ENCODE data around the gene ADAMTS9.

The ADAMTS9 gene

DNA sequence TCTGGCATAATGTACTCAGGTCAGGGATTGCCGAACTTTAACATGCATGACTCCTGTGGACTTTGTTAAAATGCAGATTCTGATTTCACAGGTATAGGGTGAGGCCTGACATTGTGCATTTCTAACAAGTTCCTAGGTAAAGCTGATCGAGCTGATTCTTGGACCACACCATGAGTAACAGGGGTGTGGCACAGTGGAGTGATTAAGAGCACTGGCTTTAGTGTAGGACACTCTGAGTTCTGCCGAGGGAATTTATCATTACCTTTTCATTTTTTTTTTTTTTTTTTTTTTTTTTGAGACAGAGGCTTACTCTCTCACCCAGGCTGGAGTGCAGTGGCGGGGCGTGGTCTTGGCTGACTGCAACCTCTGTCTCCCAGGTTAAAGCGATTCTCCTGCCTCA, 169.3 kb downstream of the ADAMTS9 start:
- H3K4me1 ChIP-seq (ENCODE audit: control insufficient read depth in 1 of 2, insufficient read depth in 1 of 2, low read depth in 1 of 2, low read length in 1 of 2) = no peaks in the 10 kb centered on the region
- no peak overlapping the region for H3K4me3 ChIP-seq (ENCODE audit: low read depth in 1 of 2, low read length in 1 of 2)
- TF ChIP-seq, protein P1, sequence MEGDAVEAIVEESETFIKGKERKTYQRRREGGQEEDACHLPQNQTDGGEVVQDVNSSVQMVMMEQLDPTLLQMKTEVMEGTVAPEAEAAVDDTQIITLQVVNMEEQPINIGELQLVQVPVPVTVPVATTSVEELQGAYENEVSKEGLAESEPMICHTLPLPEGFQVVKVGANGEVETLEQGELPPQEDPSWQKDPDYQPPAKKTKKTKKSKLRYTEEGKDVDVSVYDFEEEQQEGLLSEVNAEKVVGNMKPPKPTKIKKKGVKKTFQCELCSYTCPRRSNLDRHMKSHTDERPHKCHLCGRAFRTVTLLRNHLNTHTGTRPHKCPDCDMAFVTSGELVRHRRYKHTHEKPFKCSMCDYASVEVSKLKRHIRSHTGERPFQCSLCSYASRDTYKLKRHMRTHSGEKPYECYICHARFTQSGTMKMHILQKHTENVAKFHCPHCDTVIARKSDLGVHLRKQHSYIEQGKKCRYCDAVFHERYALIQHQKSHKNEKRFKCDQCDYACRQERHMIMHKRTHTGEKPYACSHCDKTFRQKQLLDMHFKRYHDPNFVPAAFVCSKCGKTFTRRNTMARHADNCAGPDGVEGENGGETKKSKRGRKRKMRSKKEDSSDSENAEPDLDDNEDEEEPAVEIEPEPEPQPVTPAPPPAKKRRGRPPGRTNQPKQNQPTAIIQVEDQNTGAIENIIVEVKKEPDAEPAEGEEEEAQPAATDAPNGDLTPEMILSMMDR (IDR thresholded peaks at IDR 0.05) = no peak
- no peak overlapping the region for H3K27ac ChIP-seq
- no peaks in the 10 kb centered on the region for H3K27me3 ChIP-seq
- no peaks in the 10 kb centered on the region for H3K9me3 ChIP-seq
- H3K36me3 ChIP-seq = no peaks in the 10 kb centered on the region

DNA sequence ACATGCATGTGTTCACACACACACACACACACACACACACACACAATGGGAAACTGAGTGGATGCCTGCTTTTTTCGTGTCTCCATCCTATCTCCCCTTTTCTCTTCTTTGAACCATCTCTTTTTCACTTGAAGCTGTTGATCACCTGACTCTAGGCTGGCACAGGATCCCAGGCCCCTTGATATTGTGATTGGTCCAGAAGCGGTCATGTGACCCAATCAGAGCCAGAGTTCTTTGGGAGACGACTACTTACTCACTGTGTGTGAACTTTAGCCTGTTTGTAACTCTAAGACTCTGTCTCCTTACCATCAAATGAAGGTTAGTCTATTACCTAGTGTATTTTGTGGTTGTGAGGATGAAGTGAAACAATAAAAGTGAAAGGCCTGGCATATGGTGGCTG, 172.9 kb downstream of the ADAMTS9 start:
- H3K4me3 ChIP-seq (ENCODE audit: low read depth in 1 of 2, low read length in 1 of 2) = no peak overlapping the region
- TF ChIP-seq, protein P1 (IDR thresholded peaks at IDR 0.05) = no peak
- H3K27me3 ChIP-seq = no peaks in the 10 kb centered on the region
- no peaks in the 10 kb centered on the region for H3K36me3 ChIP-seq
- H3K4me1 ChIP-seq (ENCODE audit: control insufficient read depth in 1 of 2, insufficient read depth in 1 of 2, low read depth in 1 of 2, low read length in 1 of 2) = no peaks in the 10 kb centered on the region
- no peak overlapping the region for H3K27ac ChIP-seq
- no peaks in the 10 kb centered on the region for H3K9me3 ChIP-seq

DNA sequence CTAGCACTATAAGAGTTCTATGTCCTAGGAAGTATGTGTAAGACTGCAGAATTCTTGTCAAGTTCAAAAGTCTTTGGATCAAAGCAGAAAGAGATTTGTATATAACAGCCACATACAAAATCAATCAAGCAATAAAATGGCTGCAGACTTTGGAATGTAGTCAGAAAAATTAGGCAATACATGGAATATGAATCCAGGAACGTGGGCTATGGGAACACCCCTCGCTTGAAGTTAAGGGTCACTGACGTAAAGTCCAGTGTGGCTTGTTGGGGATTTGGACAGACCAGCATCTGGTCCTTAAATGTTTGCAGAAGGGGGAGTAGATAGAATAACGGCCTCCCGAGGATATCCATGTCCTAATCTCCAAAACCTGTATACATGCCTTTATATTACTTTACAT, 178.6 kb downstream of the ADAMTS9 start:
- TF ChIP-seq, protein P1 (IDR thresholded peaks at IDR 0.05) = no peak

DNA sequence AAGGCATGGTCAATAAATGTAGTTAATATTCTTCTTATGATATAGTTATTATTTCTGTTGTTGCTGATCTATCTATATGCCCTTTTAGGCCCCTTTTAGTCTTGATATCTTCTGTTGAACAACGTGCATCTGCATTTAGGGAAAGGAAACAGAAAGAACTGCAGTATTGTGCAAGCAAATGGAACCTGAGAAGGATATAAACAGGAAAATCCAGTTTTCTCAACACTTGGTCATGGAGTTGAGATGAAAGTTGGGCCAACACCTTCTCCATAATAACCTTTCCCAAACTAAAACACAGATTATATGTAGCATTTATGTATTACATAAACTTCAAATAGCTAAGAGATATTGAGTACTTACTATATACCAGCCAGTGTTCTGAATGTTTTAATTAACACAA, 179.7 kb downstream of the ADAMTS9 start:
- H3K36me3 ChIP-seq = no peaks in the 10 kb centered on the region
- no peak overlapping the region for H3K4me3 ChIP-seq (ENCODE audit: low read depth in 1 of 2, low read length in 1 of 2)
- H3K4me1 ChIP-seq (ENCODE audit: control insufficient read depth in 1 of 2, insufficient read depth in 1 of 2, low read depth in 1 of 2, low read length in 1 of 2) = peaks cover 9 to 11% of the 10 kb centered on the region in 2 experiments
- TF ChIP-seq, protein P1 (IDR thresholded peaks at IDR 0.05) = no peak
- no peaks in the 10 kb centered on the region for H3K9me3 ChIP-seq
- H3K27ac ChIP-seq = no peak overlapping the region
- no peaks in the 10 kb centered on the region for H3K27me3 ChIP-seq

More for the DNA sequence above, 178.6 kb downstream of the ADAMTS9 start:
- H3K4me3 ChIP-seq (ENCODE audit: low read depth in 1 of 2, low read length in 1 of 2) = no peak overlapping the region
- H3K9me3 ChIP-seq = no peaks in the 10 kb centered on the region
- peaks cover 9 to 11% of the 10 kb centered on the region in 2 experiments for H3K4me1 ChIP-seq (ENCODE audit: control insufficient read depth in 1 of 2, insufficient read depth in 1 of 2, low read depth in 1 of 2, low read length in 1 of 2)
- H3K36me3 ChIP-seq = no peaks in the 10 kb centered on the region
- no peak overlapping the region for H3K27ac ChIP-seq
- H3K27me3 ChIP-seq = no peaks in the 10 kb centered on the region

DNA sequence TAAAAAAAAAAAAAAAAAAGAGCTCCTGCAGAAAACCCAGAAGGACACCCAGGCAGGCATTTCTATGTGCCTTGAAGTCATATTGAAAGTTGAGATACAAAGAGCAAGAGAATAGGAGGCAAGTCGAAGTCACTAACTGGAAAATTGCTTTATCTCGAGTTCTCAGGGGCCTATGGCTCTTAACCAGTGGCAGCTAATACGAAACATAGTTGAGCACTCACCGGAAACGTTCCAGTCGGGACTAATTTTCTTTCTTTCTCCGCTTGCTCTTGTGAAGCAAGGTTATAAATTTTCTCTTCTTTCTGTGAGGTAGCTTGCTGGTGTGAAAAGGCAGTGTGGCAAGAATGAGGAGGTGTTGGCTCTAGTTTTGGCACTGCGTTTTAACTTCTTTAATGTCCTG, 181.5 kb downstream of the ADAMTS9 start:
- H3K27me3 ChIP-seq = peaks cover 4% of the 10 kb centered on the region
- no peak overlapping the region for H3K4me3 ChIP-seq (ENCODE audit: low read depth in 1 of 2, low read length in 1 of 2)
- H3K4me1 ChIP-seq (ENCODE audit: control insufficient read depth in 1 of 2, insufficient read depth in 1 of 2, low read depth in 1 of 2, low read length in 1 of 2) = peaks cover 9 to 11% of the 10 kb centered on the region in 2 experiments
- H3K27ac ChIP-seq = no peak overlapping the region
- TF ChIP-seq, protein P1 (IDR thresholded peaks at IDR 0.05) = no peak
- H3K36me3 ChIP-seq = no peaks in the 10 kb centered on the region
- no peaks in the 10 kb centered on the region for H3K9me3 ChIP-seq

DNA sequence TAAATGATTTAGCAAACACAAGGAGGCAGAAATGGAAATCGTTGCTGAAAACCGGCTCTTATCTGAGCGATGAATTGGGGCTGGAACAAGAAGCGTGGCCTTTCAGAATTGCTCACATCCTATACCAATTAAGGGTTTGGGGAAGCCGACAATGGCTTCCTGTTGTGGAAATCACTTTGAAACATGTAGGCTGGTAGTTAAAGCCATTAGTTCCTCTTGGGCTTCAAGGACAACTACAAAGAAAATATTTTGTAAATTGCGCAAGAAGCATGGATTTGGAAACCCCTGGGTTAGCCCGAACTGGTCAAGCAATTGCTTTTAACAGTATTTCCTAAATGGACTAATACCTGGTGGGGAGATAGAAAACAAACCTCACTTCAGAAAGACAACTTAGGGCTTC, 182.4 kb downstream of the ADAMTS9 start:
- TF ChIP-seq, protein P1 (IDR thresholded peaks at IDR 0.05) = no peak
- no peak overlapping the region for H3K4me3 ChIP-seq (ENCODE audit: low read depth in 1 of 2, low read length in 1 of 2)
- no peaks in the 10 kb centered on the region for H3K36me3 ChIP-seq
- H3K9me3 ChIP-seq = no peaks in the 10 kb centered on the region
- peaks cover 9 to 11% of the 10 kb centered on the region in 2 experiments for H3K4me1 ChIP-seq (ENCODE audit: control insufficient read depth in 1 of 2, insufficient read depth in 1 of 2, low read depth in 1 of 2, low read length in 1 of 2)
- H3K27ac ChIP-seq = no peak overlapping the region
- peaks cover 13% of the 10 kb centered on the region for H3K27me3 ChIP-seq
